B cell (primary cell): ENCODE measurements around the gene ARHGDIB. TPM values are rescaled to one million over a fixed set of nuclear protein-coding genes. Genes with fewer than 3 reads are reported as not detected.
A peak's percentile ranks its signal among the peaks of the same experiment; 100 is the strongest.

Experiments used
- ATAC-seq: fragments of 200-7000 bp; cut with Tn5 transposase; one replicate; pipeline ENCODE4 v1.10.0; 2021; ENCODE audit warnings: low read depth, mild to moderate bottlenecking, moderate number of reproducible peaks, moderate library complexity
- CTCF ChIA-PET: fragments of 350-600 bp; sonication (Branson Sonifier 250); formaldehyde crosslinking; loops from one replicate; lab custom pipeline; 2021; ENCODE audit warnings: antibody characterized with exemption, inconsistent platforms; lab: Charles Lee
- POLR2A ChIA-PET: fragments of 350-600 bp; sonication (Branson Sonifier 250); formaldehyde crosslinking; loops from one replicate; lab custom pipeline; 2021; ENCODE audit warnings: antibody characterized with exemption; lab: Charles Lee
- DNase-seq: peaks from one replicate; pipeline ENCODE4 v3.0.0; 2013
- H2AFZ ChIP-seq: 2 replicates; pipeline ENCODE4 v1.6.1; 2012; ENCODE audit warnings: mild to moderate bottlenecking, low read depth, low read length; ENCODE audit not compliant: insufficient read depth, poor library complexity, severe bottlenecking
- H3K27ac ChIP-seq, 2 donors: 1 replicate in 1 of 2; 2 replicates in 1 of 2; pipeline ENCODE4 v1.5.1; 2012 to 2013; ENCODE audit warnings: low read length in 2 of 2, mild to moderate bottlenecking in 2 of 2, moderate library complexity in 1 of 2
- H3K27me3 ChIP-seq, 4 experiments: fragments of 200-600 bp in 1 of 4; sonication (generic) in 1 of 4; replicated peaks in 1 of 4; 1 replicate in 2 of 4; 2 replicates in 2 of 4; pipeline versions ENCODE4 v1.6.1 to v1.7.0; 2013 to 2016; ENCODE audit warnings: low read length in 3 of 4, mild to moderate bottlenecking in 2 of 4, mixed read lengths in 1 of 4, moderate library complexity in 1 of 4; ENCODE audit not compliant: insufficient read depth in 4 of 4, control insufficient read depth in 3 of 4; ENCODE audit errors: control extremely low read depth in 1 of 4
- H3K36me3 ChIP-seq, 2 experiments: replicated peaks in 1 of 2; 1 replicate in 1 of 2; 2 replicates in 1 of 2; pipeline versions ENCODE4 v1.6.1 to v1.7.1; 2013; ENCODE audit warnings: low read length in 1 of 2; ENCODE audit not compliant: insufficient read depth in 2 of 2, control insufficient read depth in 1 of 2; ENCODE audit errors: control extremely low read depth in 1 of 2, extremely low read depth in 1 of 2
- H3K4me1 ChIP-seq, 2 donors: fragments of 200-600 bp in 1 of 2; sonication (generic) in 1 of 2; 1 replicate in 1 of 2; 2 replicates in 1 of 2; pipeline versions ENCODE4 v1.5.1 to v1.6.1; 2013 to 2017; ENCODE audit warnings: low read length in 2 of 2; ENCODE audit not compliant: control insufficient read depth in 2 of 2, insufficient read depth in 2 of 2
- H3K4me2 ChIP-seq: replicated peaks from 2 replicates; pipeline ENCODE3; 2012; ENCODE audit warnings: mild to moderate bottlenecking, low read depth, low read length; ENCODE audit not compliant: poor library complexity, severe bottlenecking
- H3K4me3 ChIP-seq, 5 experiments: fragments of 200-600 bp in 1 of 5; sonication (generic) in 1 of 5; 1 replicate in 3 of 5; 2 replicates in 2 of 5; pipeline versions ENCODE4 v1.5.1 to v1.7.0; 2011 to 2016; ENCODE audit warnings: low read length in 4 of 5, mild to moderate bottlenecking in 4 of 5, low read depth in 2 of 5, control low read depth in 1 of 5, moderate library complexity in 1 of 5; ENCODE audit not compliant: insufficient read depth in 1 of 5; ENCODE audit errors: control extremely low read depth in 1 of 5, extremely low read depth in 1 of 5
- H3K79me2 ChIP-seq: fragments of 200-600 bp; sonication (generic); one replicate; pipeline ENCODE4 v1.6.0; 2016; ENCODE audit warnings: low read length; ENCODE audit not compliant: control insufficient read depth, insufficient read depth
- H3K9ac ChIP-seq: fragments of 200-600 bp; sonication (generic); 2 replicates; pipeline ENCODE4 v1.6.1; 2017; ENCODE audit warnings: mild to moderate bottlenecking, low read length, moderate library complexity
- H3K9me3 ChIP-seq, 3 donors: one replicate each; pipeline versions ENCODE4 v1.6.1 to v1.7.1; 2013; ENCODE audit warnings: low read length in 2 of 3; ENCODE audit not compliant: control insufficient read depth in 2 of 3, insufficient read depth in 1 of 3; ENCODE audit errors: control extremely low read depth in 1 of 3
- H4K20me1 ChIP-seq: 2 replicates; pipeline ENCODE4 v1.6.0; 2012; ENCODE audit warnings: mild to moderate bottlenecking, low read length; ENCODE audit not compliant: insufficient read depth, control insufficient read depth, poor library complexity, severe bottlenecking
- H3K27ac Mint-ChIP-seq: one replicate; pipeline ENCODE4 v1.8.0; 2021; ENCODE audit warnings: mixed read lengths
- H3K27me3 Mint-ChIP-seq: one replicate; pipeline ENCODE4 v1.8.0; 2021; ENCODE audit warnings: mixed read lengths
- H3K4me1 Mint-ChIP-seq: one replicate; pipeline ENCODE4 v1.8.0; 2021; ENCODE audit warnings: mixed read lengths
- H3K4me3 Mint-ChIP-seq: one replicate; pipeline ENCODE4 v1.8.0; 2021; ENCODE audit warnings: mixed read lengths
- H3K9me3 Mint-ChIP-seq: one replicate; pipeline ENCODE4 v1.8.0; 2022; ENCODE audit warnings: mixed read lengths; ENCODE audit not compliant: insufficient read depth
- CTCF ChIP-seq: fragments of 200-600 bp; IDR thresholded peaks from one replicate; pipeline ENCODE4 v1.8.0; 2022; ENCODE audit warnings: antibody characterized with exemption, mild to moderate bottlenecking
- EZH2 ChIP-seq: IDR thresholded peaks from 2 replicates; pipeline ENCODE4 v1.6.1; 2012; ENCODE audit warnings: borderline replicate concordance, low read depth, mild to moderate bottlenecking, moderate library complexity, low read length; ENCODE audit not compliant: insufficient read depth, poor library complexity, severe bottlenecking
- WGBS: methylation state at CpG from one replicate; pipeline ENCODE4 v1.1.5; 2013; ENCODE audit warnings: missing lambda C conversion rate; ENCODE audit not compliant: insufficient coverage; 5-methylcytosine and 5-hydroxymethylcytosine counted together
- intact Hi-C: fragments of 100-400 bp; cut with micrococcal nuclease; formaldehyde crosslinking; loops from one replicate; pipeline ENCODE4 v1.10.0; 2022
- polyA plus RNA-seq: library from polyadenylated mRNA; depleted of rRNA; stranded (reverse); fragments of >200 nt; gene quantifications from 2 replicates; pipeline ENCODE4 v1.2.3, GENCODE V29; 2012
- total RNA-seq, 2 donors: library from RNA; stranded (reverse); fragments of 120-200 nt in 1 of 2; gene quantifications; 1 replicate in 1 of 2; 2 replicates in 1 of 2; pipeline versions ENCODE4 v1.2.3 to v1.2.4, GENCODE V29; 2013 to 2022

Gene ARHGDIB
- total and polyA plus RNA-seq, 2 donors (not counting 1 experiment from before 2014, with no cell fraction given) = 514 to 826 TPM

GRCh38 chr12:14994610-14995009 is 33.2 kb upstream of the ARHGDIB start:
- Histone ChIP-seq H2AFZ (no peak overlapping the region), H4K20me1 (no peaks in the 10 kb centered on the region), H3K36me3 (no peaks in the 10 kb centered on the region), H3K79me2 (peaks cover 30% of the 10 kb centered on the region), H3K4me1 (peaks cover 43 to 48% of the 10 kb centered on the region in 2 donors), H3K9ac (no peak overlapping the region), H3K27me3 (peaks cover 0 to 4% (median 0%) of the 10 kb centered on the region in 4 experiments), H3K9me3 (peaks cover 0 to 5% (median 0%) of the 10 kb centered on the region in 3 donors), H3K4me3 (no peak overlapping the region), H3K27ac (peak overlapping the region in 1 of 2 donors; percentile 23), H3K4me2 (peak overlapping the region; percentile 10)
- TF ChIP-seq EZH2 (no peak), CTCF (no peak)
- POLR2A ChIA-PET = interaction anchor here (0.8 kb wide), 1 partner anchor 34 kb away, joined by 3 read pairs; no protein-coding TSS in a partner anchor
- CTCF ChIA-PET = interaction anchor here (0.6 to 6.0 kb wide), 33 partner anchors 11 to 1794 kb away, joined by 3 to 192 read pairs (median 7); partner anchors contain the start of genes ARHGDIB, ART4, C12orf60 and ERP27
- Mint-ChIP-seq H3K9me3 (peaks cover 3% of the 10 kb centered on the region), H3K27me3 (peaks cover 5% of the 10 kb centered on the region), H3K4me1 (peaks cover 51% of the 10 kb centered on the region), H3K27ac (peak overlapping the region; percentile 39), H3K4me3 (no peak overlapping the region)
- DNase-seq = no peak
- no CpG with 5 or more reads among the region's 3 CpGs for WGBS
- ATAC-seq = no peak
- intact Hi-C loops = loop anchor here (2.0 to 10.0 kb wide), 7 partner anchors 46 to 756 kb away; a partner anchor contains a TSS

- Histone ChIP-seq H3K9ac (no peak overlapping the region), H3K27me3 (no peaks in the 10 kb centered on the region), H3K27ac (peak overlapping the region; percentile 15 to 23), H2AFZ (peak overlapping the region; percentile 31), H3K4me3 (no peak overlapping the region), H3K79me2 (peaks cover 30% of the 10 kb centered on the region), H3K4me2 (peak overlapping the region; percentile 30), H3K36me3 (no peaks in the 10 kb centered on the region), H4K20me1 (no peaks in the 10 kb centered on the region), H3K4me1 (peaks cover 49 to 57% of the 10 kb centered on the region in 2 donors), H3K9me3 (peaks cover 0 to 5% (median 0%) of the 10 kb centered on the region in 3 donors)
- H3K9me3 Mint-ChIP-seq = peaks cover 3% of the 10 kb centered on the region
- peaks cover 60% of the 10 kb centered on the region for H3K4me1 Mint-ChIP-seq
- TF ChIP-seq CTCF (no peak), EZH2 (no peak)
- POLR2A ChIA-PET = no interaction called here
- H3K4me3 Mint-ChIP-seq = peak overlapping the region; percentile 18
- CTCF ChIA-PET = interaction anchor here (0.6 to 6.0 kb wide), 15 partner anchors 10 to 270 kb away, joined by 3 to 192 read pairs (median 4); partner anchors contain the start of genes ART4, ERP27 and RERG
- intact Hi-C loops = loop anchor here (1.0 to 10.0 kb wide), 6 partner anchors 32 to 755 kb away; partner anchors contain the start of gene ARHGDIB
- peak; percentile 68 for ATAC-seq
- WGBS = no CpG with 5 or more reads among the region's 4 CpGs
- no peaks in the 10 kb centered on the region for H3K27me3 Mint-ChIP-seq
- peak overlapping the region; percentile 87 for H3K27ac Mint-ChIP-seq
- DNase-seq = peak; percentile 42
These were observed 32.3 kb upstream of the ARHGDIB start for GRCh38 chr12:14993537-14994266.
